ENCODE results near the gene PSMB5. TPM values are rescaled to one million over a fixed set of nuclear protein-coding genes. Genes with fewer than 3 reads are reported as not detected.
A peak's percentile ranks its signal among the peaks of the same experiment; 100 is the strongest.

PSMB5 gene
- total and polyA plus RNA-seq, 2 of the 13 experiments (the other 11 are each of a cell fraction or from before 2014, with no cell fraction given) = 705 to 871 TPM

GRCh38 chr14:23057757-23058653, 23.3 kb upstream of the PSMB5 start (continued):
- TF ChIP-seq ZBTB39 (CRISPR knock-in tag; IDR thresholded peaks at IDR 0.05) (no peak), ETV6 (CRISPR knock-in tag; conservative IDR thresholded peaks at IDR 0.05) (peak; percentile 89; the same call in 1 of the 2 replicates), ZNF264 (CRISPR knock-in tag; IDR thresholded peaks at IDR 0.05) (no peak), MTERF4 (CRISPR knock-in tag; IDR thresholded peaks at IDR 0.05) (peak; percentile 82), MAFK (conservative IDR thresholded peaks at IDR 0.05 in 1 of 2, IDR thresholded peaks at IDR 0.05 in 1 of 2; ENCODE audit: low read length in 2 of 2) (no peak), SRY (CRISPR knock-in tag; IDR thresholded peaks at IDR 0.05) (no peak; the same call in 1 of the 2 replicates), SIN3A (IDR thresholded peaks at IDR 0.05; ENCODE audit: borderline replicate concordance, low read depth, low read length) (peak; percentile 86; the same call in 1 of the 2 replicates), PLSCR1 (CRISPR knock-in tag; IDR thresholded peaks at IDR 0.05; ENCODE audit: borderline replicate concordance) (no peak), ATF4 (CRISPR knock-in tag; IDR thresholded peaks at IDR 0.05) (peak in 1 of 2 experiments; percentile 73; a peak in 2 of 4 replicates), ZNF576 (CRISPR knock-in tag; IDR thresholded peaks at IDR 0.05) (peak; percentile 83), ZNF124 (CRISPR knock-in tag; IDR thresholded peaks at IDR 0.05) (no peak), PAXIP1 (CRISPR knock-in tag; conservative IDR thresholded peaks at IDR 0.05) (peak; percentile 48), TARDBP (CRISPR knock-in tag; IDR thresholded peaks at IDR 0.05) (peak; percentile 84), ZNF562 (CRISPR knock-in tag; IDR thresholded peaks at IDR 0.05; ENCODE audit: borderline replicate concordance) (no peak; the same call in 1 of the 2 replicates)
